IMR-90 (cell line): ENCODE data around the gene LCE1D. TPM values are rescaled to one million over a fixed set of nuclear protein-coding genes. Genes with fewer than 3 reads are reported as not detected.

Source experiments
- ATAC-seq: fragments of 200-7000 bp; cut with Tn5 transposase; 2 replicates; pipeline ENCODE4 v1.9.1; 2020; ENCODE audit warnings: low read depth, mild to moderate bottlenecking, moderate library complexity
- BruUV-seq: library from RNA; stranded (reverse); fragments of 400-500 nt; replicated peaks from 2 replicates; lab custom pipeline; 2021; lab: Mats Ljungman, UMichigan
- CTCF ChIA-PET: fragments of 300-600 bp; formaldehyde crosslinking; extraction: SDS; loops from one replicate; lab custom pipeline; 2021; ENCODE audit warnings: antibody characterized with exemption; lab: Yijun Ruan, JAX
- POLR2A ChIA-PET: fragments of 300-600 bp; sonication (Branson Sonifier 250); formaldehyde crosslinking; loops from one replicate; lab custom pipeline; 2022; ENCODE audit warnings: antibody characterized with exemption; ENCODE audit not compliant: unreplicated experiment; lab: Charles Lee
- DNase-seq: peaks from one replicate; pipeline ENCODE4 v3.0.0; 2013
- H2AFZ ChIP-seq: replicated peaks from 2 replicates; pipeline ENCODE3; 2013; ENCODE audit warnings: low read length, mild to moderate bottlenecking; ENCODE audit not compliant: poor library complexity
- H2AK5ac ChIP-seq: 2 replicates; pipeline ENCODE4 v1.6.1; 2013; ENCODE audit warnings: low read depth, low read length, inconsistent platforms
- H2AK9ac ChIP-seq: replicated peaks from 2 replicates; pipeline ENCODE3; 2013; ENCODE audit warnings: mild to moderate bottlenecking, low read depth, low read length, moderate library complexity; ENCODE audit not compliant: poor library complexity
- H2BK120ac ChIP-seq: 2 replicates; pipeline ENCODE4 v1.6.1; 2013; ENCODE audit warnings: low read depth, low read length, inconsistent platforms
- H2BK15ac ChIP-seq: 3 replicates; pipeline ENCODE4 v1.6.1; 2013; ENCODE audit warnings: low read depth, low read length, inconsistent platforms
- H2BK20ac ChIP-seq: 2 replicates; pipeline ENCODE4 v1.6.1; 2013; ENCODE audit warnings: low read depth, mild to moderate bottlenecking, inconsistent platforms, low read length, moderate library complexity
- H2BK5ac ChIP-seq: 2 replicates; pipeline ENCODE4 v1.6.1; 2013; ENCODE audit warnings: mild to moderate bottlenecking, low read depth, low read length, inconsistent platforms; ENCODE audit not compliant: poor library complexity, severe bottlenecking
- H3K14ac ChIP-seq: replicated peaks from 2 replicates; pipeline ENCODE4 v1.6.1; 2013; ENCODE audit warnings: low read depth, low read length, inconsistent platforms
- H3K18ac ChIP-seq: 2 replicates; pipeline ENCODE4 v1.6.1; 2013; ENCODE audit warnings: low read depth, low read length, control low read depth
- H3K23ac ChIP-seq: 2 replicates; pipeline ENCODE4 v1.6.1; 2013; ENCODE audit warnings: low read depth, low read length, inconsistent platforms
- H3K27ac ChIP-seq: 2 replicates; pipeline ENCODE4 v1.5.1; 2013; ENCODE audit warnings: mild to moderate bottlenecking, control low read depth, low read length; ENCODE audit not compliant: insufficient read depth
- H3K27me3 ChIP-seq: 2 replicates; pipeline ENCODE4 v1.6.1; 2013; ENCODE audit warnings: low read length; ENCODE audit not compliant: control insufficient read depth, insufficient read depth
- H3K36me3 ChIP-seq: 2 replicates; pipeline ENCODE4 v1.6.1; 2013; ENCODE audit warnings: low read length, mixed read lengths; ENCODE audit not compliant: control insufficient read depth, insufficient read depth
- H3K4ac ChIP-seq: 2 replicates; pipeline ENCODE4 v1.6.1; 2013; ENCODE audit warnings: low read depth, low read length, inconsistent platforms
- H3K4me1 ChIP-seq: 2 replicates; pipeline ENCODE4 v1.6.1; 2013; ENCODE audit warnings: low read length, mixed read lengths; ENCODE audit not compliant: control insufficient read depth, insufficient read depth
- H3K4me2 ChIP-seq: 2 replicates; pipeline ENCODE4 v1.6.1; 2013; ENCODE audit warnings: low read depth, mild to moderate bottlenecking, control low read depth, low read length, moderate library complexity
- H3K4me3 ChIP-seq: 2 replicates; pipeline ENCODE4 v1.5.1; 2013; ENCODE audit warnings: low read depth, mild to moderate bottlenecking, control low read depth, low read length, moderate library complexity; ENCODE audit not compliant: insufficient read depth
- H3K56ac ChIP-seq: 2 replicates; pipeline ENCODE4 v1.6.1; 2013; ENCODE audit warnings: low read length, inconsistent platforms; ENCODE audit not compliant: insufficient read depth; ENCODE audit errors: extremely low read depth
- H3K79me1 ChIP-seq, 2 experiments: 2 replicates each; pipeline ENCODE4 v1.6.1; 2013; ENCODE audit warnings: low read length in 2 of 2, inconsistent platforms in 1 of 2, low read depth in 1 of 2
- H3K9ac ChIP-seq: 2 replicates; pipeline ENCODE4 v1.6.1; 2013; ENCODE audit warnings: low read depth, low read length, control low read depth
- H3K9me1 ChIP-seq: 2 replicates; pipeline ENCODE4 v1.6.1; 2013; ENCODE audit warnings: low read length, inconsistent platforms; ENCODE audit not compliant: insufficient read depth
- H3K9me3 ChIP-seq: 2 replicates; pipeline ENCODE4 v1.6.1; 2013; ENCODE audit warnings: low read length; ENCODE audit not compliant: control insufficient read depth, insufficient read depth
- H4K20me1 ChIP-seq: 2 replicates; pipeline ENCODE4 v1.6.1; 2013; ENCODE audit warnings: low read length, inconsistent platforms; ENCODE audit not compliant: insufficient read depth
- H4K5ac ChIP-seq: 2 replicates; pipeline ENCODE4 v1.6.1; 2013; ENCODE audit warnings: mild to moderate bottlenecking, low read depth, low read length, control low read depth
- H4K8ac ChIP-seq, 2 experiments: 2 replicates each; pipeline ENCODE4 v1.6.1; 2013; ENCODE audit warnings: low read depth in 2 of 2, low read length in 2 of 2, control low read depth in 1 of 2, inconsistent platforms in 1 of 2
- H4K91ac ChIP-seq: 2 replicates; pipeline ENCODE4 v1.6.1; 2013; ENCODE audit warnings: low read depth, low read length, inconsistent platforms; ENCODE audit not compliant: insufficient read depth
- BHLHE40 ChIP-seq: fragments of 150-350 bp; IDR thresholded peaks from 2 replicates; pipeline ENCODE4 v1.6.1; 2016; ENCODE audit warnings: mild to moderate bottlenecking, low read depth, low read length
- CEBPB ChIP-seq: IDR thresholded peaks from 2 replicates; pipeline ENCODE4 v1.6.1; 2012; ENCODE audit warnings: low read depth, low read length, improper control_type of control experiment
- CHD1 ChIP-seq: IDR thresholded peaks from 2 replicates; pipeline ENCODE4 v1.6.1; 2012; ENCODE audit warnings: low read depth, low read length, improper control_type of control experiment
- CTCF ChIP-seq: conservative IDR thresholded peaks from 2 replicates; pipeline ENCODE4 v1.5.1; 2012; ENCODE audit warnings: mild to moderate bottlenecking, low read depth, low read length, improper control_type of control experiment
- ELK1 ChIP-seq: fragments of 150-350 bp; IDR thresholded peaks from 2 replicates; pipeline ENCODE4 v1.6.1; 2016; ENCODE audit warnings: low read depth, mild to moderate bottlenecking, low read length, moderate library complexity, borderline replicate concordance
- FOS ChIP-seq: fragments of 150-350 bp; IDR thresholded peaks from 2 replicates; pipeline ENCODE4 v1.6.1; 2016; ENCODE audit warnings: low read depth, low read length
- MAFK ChIP-seq: IDR thresholded peaks from 2 replicates; pipeline ENCODE4 v1.6.1; 2012; ENCODE audit warnings: low read depth, low read length, improper control_type of control experiment
- MAZ ChIP-seq: IDR thresholded peaks from 2 replicates; pipeline ENCODE4 v1.6.1; 2012; ENCODE audit warnings: low read depth, mild to moderate bottlenecking, low read length, improper control_type of control experiment, moderate library complexity, borderline replicate concordance
- MXI1 ChIP-seq: IDR thresholded peaks from 2 replicates; pipeline ENCODE4 v1.6.1; 2012; ENCODE audit warnings: low read depth, mild to moderate bottlenecking, low read length, moderate library complexity, borderline replicate concordance
- NFE2L2 ChIP-seq: fragments of 150-350 bp; IDR thresholded peaks from 2 replicates; pipeline ENCODE4 v1.6.1; 2016; ENCODE audit warnings: low read depth, mild to moderate bottlenecking, low read length
- POLR2A ChIP-seq: IDR thresholded peaks from 2 replicates; pipeline ENCODE4 v1.6.1; 2012; ENCODE audit warnings: mild to moderate bottlenecking, low read depth, low read length
- RAD21 ChIP-seq: IDR thresholded peaks from 2 replicates; pipeline ENCODE4 v1.6.1; 2012; ENCODE audit warnings: low read length, improper control_type of control experiment
- RCOR1 ChIP-seq: IDR thresholded peaks from 2 replicates; pipeline ENCODE4 v1.6.1; 2012; ENCODE audit warnings: mild to moderate bottlenecking, low read length, improper control_type of control experiment; ENCODE audit not compliant: insufficient replicate concordance
- RFX5 ChIP-seq: IDR thresholded peaks from 2 replicates; pipeline ENCODE4 v1.8.0; 2012; ENCODE audit warnings: low read depth, mild to moderate bottlenecking, low read length, moderate library complexity
- SMC3 ChIP-seq: fragments of 150-350 bp; IDR thresholded peaks from 2 replicates; pipeline ENCODE4 v1.6.1; 2016; ENCODE audit warnings: low read depth, mild to moderate bottlenecking, antibody characterized with exemption, low read length, moderate library complexity
- WGBS, 2 experiments: methylation state at CpG; one replicate each; pipeline versions ENCODE4 v1.1.5 to v1.1.7; 2013; ENCODE audit warnings: missing lambda C conversion rate in 2 of 2; ENCODE audit not compliant: insufficient read length in 1 of 2; ENCODE audit errors: extremely low coverage in 2 of 2; 5-methylcytosine and 5-hydroxymethylcytosine counted together
- dilution Hi-C: fragments of 300-500 bp; cut with HindIII; formaldehyde crosslinking; loops from one replicate; pipeline ENCODE4 v1.14.3; 2018; ENCODE audit warnings: low sequenced_read_pairs; ENCODE audit not compliant: unreplicated experiment
- in situ Hi-C: fragments of 300-500 bp; cut with MboI; formaldehyde crosslinking; loops from 3 replicates; pipeline ENCODE4 v1.14.3; 2019; ENCODE audit warnings: low sequenced_read_pairs, inconsistent platforms, mixed read lengths
- intact Hi-C: fragments of 100-400 bp; cut with micrococcal nuclease; formaldehyde crosslinking; loops from 2 replicates; pipeline ENCODE4 v1.10.0; 2022
- polyA plus RNA-seq, 3 experiments: library from polyadenylated mRNA; depleted of rRNA; stranded (reverse); fragments of >200 nt; gene quantifications; 2 replicates each; pipeline ENCODE4 v1.2.3, GENCODE V29; 2012; ENCODE audit warnings: low replicate concordance in 1 of 3
- total RNA-seq: library from RNA; depleted of rRNA; stranded (reverse); fragments of >200 nt; gene quantifications from 2 replicates; pipeline ENCODE4 v1.2.3, GENCODE V29; 2012
- TF ChIP-seq, protein P1 (sequence below): fragments of 150-350 bp; IDR thresholded peaks from 2 replicates; pipeline ENCODE4 v1.6.1; 2017; ENCODE audit warnings: mild to moderate bottlenecking, antibody characterized with exemption, low read length, low read depth

Gene LCE1D
- total and polyA plus RNA-seq, 2 of the 4 experiments (the other 2 are of a cell fraction): not detected

DNA sequence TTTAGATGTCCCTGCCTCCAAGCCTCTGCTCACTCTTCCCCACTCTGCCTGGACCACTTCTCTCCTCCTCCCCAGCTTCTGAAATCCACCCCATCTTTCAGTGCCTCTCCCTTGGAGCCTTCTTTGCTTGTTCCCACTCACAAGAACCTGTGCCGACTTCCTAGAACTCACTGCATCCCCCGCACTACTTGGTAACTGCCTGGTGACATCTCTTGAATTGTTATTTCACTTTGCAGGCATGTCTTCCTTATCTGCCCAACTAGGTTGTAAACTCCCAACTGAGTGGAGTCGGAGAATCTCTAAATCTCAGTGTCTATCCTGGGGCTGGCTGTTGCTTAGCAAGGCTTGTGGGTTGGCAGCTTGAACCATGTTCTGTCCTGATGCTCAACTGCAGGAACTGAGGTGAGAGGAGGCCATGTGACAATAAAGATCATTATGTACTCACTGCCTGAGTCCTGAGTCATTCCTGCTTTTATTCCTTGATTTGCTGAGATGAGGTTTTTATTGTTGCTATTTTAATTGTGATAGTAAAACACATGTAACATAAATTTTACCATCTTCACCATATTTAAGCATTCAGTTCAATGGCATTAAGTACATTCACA lies 34.8 kb upstream of the LCE1D start:
- Histone ChIP-seq H2AK5ac (no peak overlapping the region), H3K14ac (no peak overlapping the region), H3K9ac (no peak overlapping the region), H3K4me3 (no peak overlapping the region), H2AFZ (no peak overlapping the region), H3K27me3 (no peaks in the 10 kb centered on the region), H2BK15ac (no peak overlapping the region), H4K8ac (no peak overlapping the region), H4K20me1 (no peaks in the 10 kb centered on the region), H3K18ac (no peak overlapping the region), H3K4me1 (no peaks in the 10 kb centered on the region), H4K91ac (no peak overlapping the region), H3K36me3 (no peaks in the 10 kb centered on the region), H3K79me1 (no peaks in the 10 kb centered on the region), H4K5ac (no peak overlapping the region), H3K9me3 (no peaks in the 10 kb centered on the region; the same call in 1 of the 2 replicates), H2BK20ac (no peak overlapping the region), H2BK5ac (no peak overlapping the region), H2AK9ac (no peak overlapping the region), H3K23ac (no peak overlapping the region), H2BK120ac (no peak overlapping the region), H3K4ac (no peak overlapping the region), H3K4me2 (no peak overlapping the region), H3K56ac (no peak overlapping the region), H3K27ac (no peak overlapping the region), H3K9me1 (no peaks in the 10 kb centered on the region)
- DNase-seq (no peak), ATAC-seq (no peak)
- BruUV-seq: no TSS peak
- ChIA-PET POLR2A (no interaction called here), CTCF (no interaction called here)
- intact Hi-C loops: no loop called here
- WGBS, 2 experiments: no CpG with 5 or more reads among the region's 3 CpGs
- no peak for TF ChIP-seq NFE2L2
- no peak for TF ChIP-seq ELK1
- no peak for TF ChIP-seq SMC3
- TF ChIP-seq MAZ: no peak
- TF ChIP-seq, protein P1, sequence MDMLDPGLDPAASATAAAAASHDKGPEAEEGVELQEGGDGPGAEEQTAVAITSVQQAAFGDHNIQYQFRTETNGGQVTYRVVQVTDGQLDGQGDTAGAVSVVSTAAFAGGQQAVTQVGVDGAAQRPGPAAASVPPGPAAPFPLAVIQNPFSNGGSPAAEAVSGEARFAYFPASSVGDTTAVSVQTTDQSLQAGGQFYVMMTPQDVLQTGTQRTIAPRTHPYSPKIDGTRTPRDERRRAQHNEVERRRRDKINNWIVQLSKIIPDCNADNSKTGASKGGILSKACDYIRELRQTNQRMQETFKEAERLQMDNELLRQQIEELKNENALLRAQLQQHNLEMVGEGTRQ: no peak
- TF ChIP-seq MXI1: no peak
- no peak for TF ChIP-seq CHD1
- no peak for TF ChIP-seq FOS
- TF ChIP-seq RAD21: no peak
- TF ChIP-seq CTCF: no peak
- no peak for TF ChIP-seq RFX5
- TF ChIP-seq CEBPB: no peak
- no peak for TF ChIP-seq POLR2A
- no peak for TF ChIP-seq MAFK
- no peak for TF ChIP-seq RCOR1
- TF ChIP-seq BHLHE40: no peak
- dilution Hi-C loops: no loop called here
- in situ Hi-C loops: no loop called here
